ENCODE data around the gene FAM83C.

DNA sequence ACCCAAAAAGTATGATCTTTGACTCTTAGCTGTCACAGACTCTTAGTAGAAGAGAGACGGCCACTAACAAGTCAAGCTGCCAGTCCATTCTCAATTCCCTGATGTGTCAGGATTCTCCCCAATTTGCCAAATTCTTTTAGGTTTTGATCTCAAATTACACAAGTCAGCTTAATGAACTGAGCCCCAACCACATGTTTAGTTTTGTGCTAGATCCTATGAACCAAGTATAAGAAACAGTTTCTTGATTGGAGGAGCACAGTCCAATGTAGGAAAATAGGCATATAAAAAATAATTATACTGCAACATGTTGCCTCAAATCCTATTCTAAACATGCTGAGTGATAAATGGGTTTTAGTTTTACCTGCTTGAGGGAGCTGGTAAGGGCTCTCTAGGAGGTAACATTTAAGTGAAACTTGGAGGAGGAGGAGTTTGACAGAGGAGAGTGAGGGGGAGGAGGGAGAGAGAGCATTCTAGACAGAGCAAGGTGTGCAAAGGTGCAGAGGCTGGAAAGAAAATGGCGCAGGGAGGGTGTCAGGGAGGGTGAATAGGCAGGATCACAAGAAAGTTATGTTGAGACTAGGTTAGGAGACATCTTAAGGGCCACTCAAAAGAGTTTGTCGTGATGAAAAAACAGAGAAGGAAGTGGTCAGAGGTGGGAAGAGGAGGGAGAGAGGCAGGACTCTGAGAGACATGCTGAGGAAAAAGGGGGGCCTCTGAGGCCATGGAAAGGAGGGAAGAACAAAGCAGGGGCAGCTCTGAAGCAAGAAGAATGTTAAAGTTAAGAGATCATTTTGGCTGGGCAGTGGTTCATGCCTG, 22.8 kb upstream of the FAM83C start:
- TF ChIP-seq, protein P1, sequence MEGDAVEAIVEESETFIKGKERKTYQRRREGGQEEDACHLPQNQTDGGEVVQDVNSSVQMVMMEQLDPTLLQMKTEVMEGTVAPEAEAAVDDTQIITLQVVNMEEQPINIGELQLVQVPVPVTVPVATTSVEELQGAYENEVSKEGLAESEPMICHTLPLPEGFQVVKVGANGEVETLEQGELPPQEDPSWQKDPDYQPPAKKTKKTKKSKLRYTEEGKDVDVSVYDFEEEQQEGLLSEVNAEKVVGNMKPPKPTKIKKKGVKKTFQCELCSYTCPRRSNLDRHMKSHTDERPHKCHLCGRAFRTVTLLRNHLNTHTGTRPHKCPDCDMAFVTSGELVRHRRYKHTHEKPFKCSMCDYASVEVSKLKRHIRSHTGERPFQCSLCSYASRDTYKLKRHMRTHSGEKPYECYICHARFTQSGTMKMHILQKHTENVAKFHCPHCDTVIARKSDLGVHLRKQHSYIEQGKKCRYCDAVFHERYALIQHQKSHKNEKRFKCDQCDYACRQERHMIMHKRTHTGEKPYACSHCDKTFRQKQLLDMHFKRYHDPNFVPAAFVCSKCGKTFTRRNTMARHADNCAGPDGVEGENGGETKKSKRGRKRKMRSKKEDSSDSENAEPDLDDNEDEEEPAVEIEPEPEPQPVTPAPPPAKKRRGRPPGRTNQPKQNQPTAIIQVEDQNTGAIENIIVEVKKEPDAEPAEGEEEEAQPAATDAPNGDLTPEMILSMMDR (conservative IDR thresholded peaks at IDR 0.05) = no peak
- TF ChIP-seq ZFX (IDR thresholded peaks at IDR 0.05) = no peak
